Neural progenitor cell (in vitro differentiated cells): ENCODE results near the gene MAPKBP1. TPM values are rescaled to one million over a fixed set of nuclear protein-coding genes. Genes with fewer than 3 reads are reported as not detected.

Source experiments
- DNase-seq: peaks from one replicate; pipeline ENCODE4 v3.0.0-alpha.2; 2016; ENCODE audit warnings: low spot score
- H2AFZ ChIP-seq: fragments of 200-600 bp; sonication (generic); replicated peaks from 2 replicates; pipeline ENCODE4 v1.6.1; 2016; ENCODE audit warnings: antibody characterized with exemption
- H3F3A ChIP-seq: fragments of 200-600 bp; sonication (generic); 2 replicates; pipeline ENCODE4 v1.6.1; 2016; ENCODE audit warnings: antibody characterized with exemption, low read depth
- H3K27ac ChIP-seq: fragments of 200-600 bp; sonication (generic); 2 replicates; pipeline ENCODE4 v1.5.1; 2016; ENCODE audit warnings: mild to moderate bottlenecking
- H3K27me3 ChIP-seq: fragments of 200-600 bp; sonication (generic); 2 replicates; pipeline ENCODE4 v1.6.1; 2016; ENCODE audit warnings: mild to moderate bottlenecking, moderate library complexity
- H3K36me3 ChIP-seq: fragments of 200-600 bp; sonication (generic); 2 replicates; pipeline ENCODE4 v1.5.1; 2016
- H3K4me1 ChIP-seq: fragments of 200-600 bp; sonication (generic); 2 replicates; pipeline ENCODE4 v1.6.1; 2016; ENCODE audit warnings: mixed run types
- H3K4me2 ChIP-seq: fragments of 200-600 bp; sonication (generic); 2 replicates; pipeline ENCODE4 v1.6.1; 2016
- H3K4me3 ChIP-seq: fragments of 200-600 bp; sonication (generic); 2 replicates; pipeline ENCODE4 v1.5.1; 2016
- H3K79me2 ChIP-seq: fragments of 200-600 bp; sonication (generic); 2 replicates; pipeline ENCODE4 v1.6.1; 2016; ENCODE audit warnings: low read depth
- H3K9ac ChIP-seq: fragments of 200-600 bp; sonication (generic); 2 replicates; pipeline ENCODE4 v1.6.1; 2016
- H3K9me3 ChIP-seq: fragments of 200-600 bp; sonication (generic); 2 replicates; pipeline ENCODE4 v1.5.1; 2016; ENCODE audit warnings: low read depth
- H4K20me1 ChIP-seq: fragments of 200-600 bp; sonication (generic); 2 replicates; pipeline ENCODE4 v1.6.1; 2016; ENCODE audit warnings: low read depth
- H3K27ac Mint-ChIP-seq: 3 replicates; pipeline ENCODE4 v1.8.0; 2021; ENCODE audit warnings: mixed read lengths
- H3K27me3 Mint-ChIP-seq: 2 replicates; pipeline ENCODE4 v1.8.0; 2022; ENCODE audit warnings: low read depth, mild to moderate bottlenecking, inconsistent platforms, moderate library complexity, mixed read lengths; ENCODE audit not compliant: insufficient read depth
- H3K36me3 Mint-ChIP-seq: 3 replicates; pipeline ENCODE4 v1.8.0; 2021; ENCODE audit warnings: mixed read lengths
- H3K4me1 Mint-ChIP-seq: 3 replicates; pipeline ENCODE4 v1.8.0; 2021; ENCODE audit warnings: mixed read lengths
- H3K4me3 Mint-ChIP-seq: 3 replicates; pipeline ENCODE4 v1.8.0; 2021; ENCODE audit warnings: mild to moderate bottlenecking, moderate library complexity, mixed read lengths
- H3K9me3 Mint-ChIP-seq: 3 replicates; pipeline ENCODE4 v1.8.0; 2020; ENCODE audit warnings: mixed read lengths
- CTCF ChIP-seq: fragments of 200-600 bp; sonication (generic); IDR thresholded peaks from 2 replicates; pipeline ENCODE4 v1.5.1; 2017; ENCODE audit warnings: antibody characterized with exemption, mild to moderate bottlenecking
- EZH2 ChIP-seq: fragments of 200-600 bp; sonication (generic); IDR thresholded peaks from 2 replicates; pipeline ENCODE4 v1.6.1; 2017; ENCODE audit warnings: antibody characterized with exemption, mild to moderate bottlenecking, moderate library complexity
- EZH2phosphoT487 ChIP-seq: fragments of 200-600 bp; sonication (generic); IDR thresholded peaks from 2 replicates; pipeline ENCODE4 v1.6.1; 2017; ENCODE audit warnings: antibody characterized with exemption
- total RNA-seq: library from RNA; depleted of rRNA; stranded (reverse); fragments of >200 nt; gene quantifications from 2 replicates; pipeline ENCODE4 v1.2.3, GENCODE V29; 2015; ENCODE audit warnings: low replicate concordance

Gene MAPKBP1
- total RNA-seq, 1 donor from 2014 or later = 10.1 TPM

GRCh38 chr15:41810651-41811431 is 36.6 kb downstream of the MAPKBP1 start:
- H3K4me3 ChIP-seq = no peak overlapping the region
- no peak for DNase-seq
- H3F3A ChIP-seq = no peaks in the 10 kb centered on the region
- Mint-ChIP-seq H3K27ac (no peak overlapping the region), H3K4me3 (no peak overlapping the region), H3K27me3 (no peaks in the 10 kb centered on the region), H3K9me3 (no peaks in the 10 kb centered on the region), H3K4me1 (peaks cover 4% of the 10 kb centered on the region), H3K36me3 (peaks cover 5% of the 10 kb centered on the region)
- H3K4me1 ChIP-seq = no peaks in the 10 kb centered on the region
- H3K36me3 ChIP-seq = no peaks in the 10 kb centered on the region
- no peak overlapping the region for H2AFZ ChIP-seq
- H3K79me2 ChIP-seq = no peaks in the 10 kb centered on the region
- no peak overlapping the region for H3K9ac ChIP-seq
- no peak overlapping the region for H3K27ac ChIP-seq
- no peaks in the 10 kb centered on the region for H4K20me1 ChIP-seq
- no peak for TF ChIP-seq EZH2phosphoT487
- TF ChIP-seq EZH2 = no peak
- TF ChIP-seq CTCF = no peak
- no peaks in the 10 kb centered on the region for H3K9me3 ChIP-seq
- H3K4me2 ChIP-seq = no peak overlapping the region
- no peaks in the 10 kb centered on the region for H3K27me3 ChIP-seq

- Histone ChIP-seq H3K79me2 (no peaks in the 10 kb centered on the region), H3K9ac (no peak overlapping the region), H3K4me2 (no peak overlapping the region), H2AFZ (no peak overlapping the region), H4K20me1 (no peaks in the 10 kb centered on the region), H3K27ac (no peak overlapping the region), H3K9me3 (no peaks in the 10 kb centered on the region), H3K4me1 (no peaks in the 10 kb centered on the region), H3K36me3 (no peaks in the 10 kb centered on the region), H3K27me3 (no peaks in the 10 kb centered on the region), H3K4me3 (no peak overlapping the region), H3F3A (no peaks in the 10 kb centered on the region)
- H3K27ac Mint-ChIP-seq = peak overlapping the region; percentile 78
- peak; percentile 90 for DNase-seq
- no peaks in the 10 kb centered on the region for H3K9me3 Mint-ChIP-seq
- no peak overlapping the region for H3K4me3 Mint-ChIP-seq
- H3K36me3 Mint-ChIP-seq = peaks cover 7% of the 10 kb centered on the region
- TF ChIP-seq EZH2phosphoT487 = no peak
- peak; percentile 83 for TF ChIP-seq CTCF
- TF ChIP-seq EZH2 = no peak
- no peaks in the 10 kb centered on the region for H3K27me3 Mint-ChIP-seq
- H3K4me1 Mint-ChIP-seq = peaks cover 4% of the 10 kb centered on the region
These were observed 37.3 kb downstream of the MAPKBP1 start for GRCh38 chr15:41811432-41812195.

GRCh38 chr15:41812820-41813375 is 38.6 kb downstream of the MAPKBP1 start:
- H3K27ac ChIP-seq = no peak overlapping the region
- no peak overlapping the region for H3K4me2 ChIP-seq
- no peaks in the 10 kb centered on the region for H3K4me1 ChIP-seq
- TF ChIP-seq CTCF = no peak
- TF ChIP-seq EZH2phosphoT487 = no peak
- TF ChIP-seq EZH2 = no peak
- no peak overlapping the region for H2AFZ ChIP-seq
- Mint-ChIP-seq H3K36me3 (peaks cover 16% of the 10 kb centered on the region), H3K4me1 (peaks cover 4% of the 10 kb centered on the region), H3K9me3 (no peaks in the 10 kb centered on the region), H3K27me3 (no peaks in the 10 kb centered on the region), H3K4me3 (no peak overlapping the region), H3K27ac (no peak overlapping the region)
- no peaks in the 10 kb centered on the region for H3K36me3 ChIP-seq
- H3K9me3 ChIP-seq = no peaks in the 10 kb centered on the region
- H3K27me3 ChIP-seq = no peaks in the 10 kb centered on the region
- H3K9ac ChIP-seq = no peak overlapping the region
- H3K4me3 ChIP-seq = no peak overlapping the region
- H3K79me2 ChIP-seq = no peaks in the 10 kb centered on the region
- DNase-seq = no peak
- H4K20me1 ChIP-seq = no peaks in the 10 kb centered on the region
- H3F3A ChIP-seq = no peaks in the 10 kb centered on the region
